IMR-90 (cell line): ENCODE results near the gene PAX1.

ENCODE experiments used
- CEBPB ChIP-seq: IDR thresholded peaks from 2 replicates; pipeline ENCODE4 v1.6.1; 2012; ENCODE audit warnings: low read depth, low read length, improper control_type of control experiment
- CTCF ChIP-seq: conservative IDR thresholded peaks from 2 replicates; pipeline ENCODE4 v1.5.1; 2012; ENCODE audit warnings: mild to moderate bottlenecking, low read depth, low read length, improper control_type of control experiment
- MAFK ChIP-seq: IDR thresholded peaks from 2 replicates; pipeline ENCODE4 v1.6.1; 2012; ENCODE audit warnings: low read depth, low read length, improper control_type of control experiment
- MXI1 ChIP-seq: IDR thresholded peaks from 2 replicates; pipeline ENCODE4 v1.6.1; 2012; ENCODE audit warnings: low read depth, mild to moderate bottlenecking, low read length, moderate library complexity, borderline replicate concordance
- NFE2L2 ChIP-seq: fragments of 150-350 bp; IDR thresholded peaks from 2 replicates; pipeline ENCODE4 v1.6.1; 2016; ENCODE audit warnings: low read depth, mild to moderate bottlenecking, low read length
- POLR2A ChIP-seq: IDR thresholded peaks from 2 replicates; pipeline ENCODE4 v1.6.1; 2012; ENCODE audit warnings: mild to moderate bottlenecking, low read depth, low read length
- RAD21 ChIP-seq: IDR thresholded peaks from 2 replicates; pipeline ENCODE4 v1.6.1; 2012; ENCODE audit warnings: low read length, improper control_type of control experiment
- RFX5 ChIP-seq: IDR thresholded peaks from 2 replicates; pipeline ENCODE4 v1.8.0; 2012; ENCODE audit warnings: low read depth, mild to moderate bottlenecking, low read length, moderate library complexity

DNA sequence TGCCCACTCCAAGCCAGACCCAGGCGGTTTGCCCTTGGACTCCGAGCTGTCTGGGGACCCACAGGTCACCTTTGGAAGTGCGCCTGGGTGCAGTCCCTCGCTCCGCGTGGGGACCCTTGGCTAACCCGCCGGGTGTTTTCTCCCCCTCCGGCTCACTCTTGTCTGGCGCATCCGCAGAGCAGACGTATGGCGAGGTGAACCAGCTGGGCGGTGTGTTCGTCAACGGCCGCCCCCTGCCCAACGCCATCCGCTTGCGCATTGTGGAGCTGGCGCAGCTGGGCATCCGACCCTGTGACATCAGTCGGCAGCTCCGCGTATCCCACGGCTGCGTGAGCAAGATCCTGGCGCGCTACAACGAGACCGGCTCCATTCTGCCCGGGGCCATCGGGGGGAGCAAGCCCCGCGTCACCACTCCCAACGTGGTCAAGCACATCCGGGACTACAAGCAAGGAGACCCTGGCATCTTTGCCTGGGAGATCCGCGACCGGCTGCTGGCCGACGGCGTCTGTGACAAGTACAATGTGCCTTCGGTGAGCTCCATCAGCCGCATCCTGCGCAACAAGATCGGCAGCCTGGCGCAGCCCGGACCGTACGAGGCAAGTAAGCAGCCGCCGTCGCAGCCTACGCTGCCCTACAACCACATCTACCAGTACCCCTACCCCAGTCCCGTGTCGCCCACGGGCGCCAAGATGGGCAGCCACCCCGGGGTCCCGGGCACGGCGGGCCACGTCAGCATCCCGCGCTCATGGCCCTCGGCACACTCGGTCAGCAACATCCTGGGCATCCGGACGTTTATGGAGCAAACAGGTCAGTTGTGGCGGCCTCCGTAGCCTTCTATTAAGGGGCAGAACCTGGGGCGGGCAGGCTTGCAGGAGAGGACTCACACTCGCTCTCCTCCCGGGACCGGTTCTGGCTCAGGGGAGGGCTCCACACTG is 1.1 kb downstream of the PAX1 start:
- TF ChIP-seq NFE2L2 (no peak), CTCF (no peak), RFX5 (no peak), RAD21 (no peak), MAFK (no peak), POLR2A (no peak), MXI1 (no peak), CEBPB (no peak)
